GM18861 (cell line): ENCODE measurements around the gene BAHCC1.
"Not testable (repeated sequence)": the region's sequence is repeated elsewhere in the genome, so short reads cannot be mapped to it uniquely, and the experiment has no call there.

Experiments
- ATAC-seq: cut with Tn5 transposase; IDR thresholded peaks from one replicate; pipeline ENCODE4 v1.9.1; 2021; ENCODE audit not compliant: unreplicated experiment

Gene BAHCC1

GRCh38 chr17:81394921-81395599 lies at the start of gene BAHCC1:
Gene BAHCC1 (plus strand): TSS chr17:81395457. CDS start chr17:81399740, 4,283 bp downstream.
- peak; percentile 41 for ATAC-seq

GRCh38 chr17:81346090-81346907 lies 49.0 kb upstream of the BAHCC1 start:
- peak; percentile 51 for ATAC-seq

GRCh38 chr17:81346908-81347349 lies 48.3 kb upstream of the BAHCC1 start:
- ATAC-seq = no peak

- ATAC-seq = no peak
Measured at GRCh38 chr17:81347437-81347836, 47.8 kb upstream of the BAHCC1 start.

- no peak for ATAC-seq
Measured at GRCh38 chr17:81348097-81349055, 46.9 kb upstream of the BAHCC1 start.

- ATAC-seq = no peak
Measured at GRCh38 chr17:81349397-81350319, 45.6 kb upstream of the BAHCC1 start.

GRCh38 chr17:81350320-81350890 lies 44.9 kb upstream of the BAHCC1 start:
- no peak for ATAC-seq

GRCh38 chr17:81351329-81352052 lies 43.8 kb upstream of the BAHCC1 start:
- ATAC-seq = not testable (repeated sequence)

- ATAC-seq = not testable (repeated sequence)
Measured at GRCh38 chr17:81352056-81352455, 43.2 kb upstream of the BAHCC1 start.

- ATAC-seq = no peak
Measured at GRCh38 chr17:81354252-81354953, 40.9 kb upstream of the BAHCC1 start.

GRCh38 chr17:81354954-81355347 lies 40.3 kb upstream of the BAHCC1 start:
- no peak for ATAC-seq

GRCh38 chr17:81359218-81359617 lies 36.0 kb upstream of the BAHCC1 start:
- ATAC-seq = no peak

GRCh38 chr17:81362001-81362400 lies 33.3 kb upstream of the BAHCC1 start:
- not testable (repeated sequence) for ATAC-seq

- ATAC-seq = no peak
Measured at GRCh38 chr17:81364278-81365147, 30.7 kb upstream of the BAHCC1 start.

- no peak for ATAC-seq
Measured at GRCh38 chr17:81365148-81365600, 30.1 kb upstream of the BAHCC1 start.

- ATAC-seq = no peak
Measured at GRCh38 chr17:81365601-81366585, 29.4 kb upstream of the BAHCC1 start.
